Activated CD8-positive, alpha-beta memory T cell treated with anti-CD3 and anti-CD28 coated beads, Interleukin-2, amount 50 U/mL, for 24 hours (primary cell): Measurements from ENCODE around the gene DCDC1.

ENCODE experiments used
- DNase-seq: peaks from one replicate; pipeline ENCODE4 v3.0.0-alpha.2; 2020; ENCODE audit errors: extremely low read depth

Gene DCDC1

DNA sequence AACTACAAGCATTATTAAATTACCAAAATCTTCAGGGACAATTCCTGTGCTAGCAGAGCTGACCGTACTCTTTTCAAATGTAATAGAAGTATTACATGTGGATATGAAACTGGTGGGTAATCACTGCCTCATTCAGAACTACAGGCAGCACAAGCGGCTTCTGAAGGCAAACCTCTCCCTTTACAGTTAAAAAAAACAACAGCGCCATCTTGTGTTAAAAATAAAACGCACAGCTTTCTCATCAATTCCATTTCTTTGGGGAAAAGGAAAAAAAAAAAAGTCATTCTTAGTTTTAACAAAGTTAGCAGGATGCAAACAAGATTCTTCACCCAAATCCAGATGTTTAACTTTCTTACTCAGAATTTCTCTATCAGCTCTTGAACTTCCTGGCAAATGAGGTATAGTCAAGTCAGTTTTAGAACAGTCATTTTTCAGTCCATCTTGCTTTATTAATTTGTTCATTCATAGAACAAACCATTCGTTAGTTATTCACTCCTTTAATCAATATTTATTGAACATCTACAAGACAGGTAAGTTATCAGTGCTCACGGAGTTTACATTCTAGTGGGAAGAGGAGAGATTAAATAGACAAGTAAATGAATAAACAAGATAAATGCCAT, 451.6 kb downstream of the DCDC1 start:
- DNase-seq, result no peak

DNA sequence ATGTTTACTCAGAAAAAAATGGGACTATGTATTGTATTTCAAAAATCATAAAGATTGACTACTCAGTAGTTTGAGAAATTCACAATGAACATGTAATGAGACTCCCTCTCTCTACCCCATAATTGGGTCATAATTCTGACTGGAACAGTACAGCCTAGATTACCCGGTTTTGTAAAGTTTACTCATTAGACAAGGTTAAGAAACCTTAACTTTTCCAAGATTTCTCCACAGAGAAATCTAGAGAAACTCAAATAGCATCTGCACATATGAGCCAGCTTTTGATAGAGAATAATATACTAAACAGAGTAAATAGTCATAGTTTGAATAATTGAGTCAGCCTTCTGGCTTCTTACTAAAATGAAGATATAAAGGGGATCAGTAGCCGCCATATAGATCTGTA, 452.3 kb downstream of the DCDC1 start:
- DNase-seq, result no peak

DNA sequence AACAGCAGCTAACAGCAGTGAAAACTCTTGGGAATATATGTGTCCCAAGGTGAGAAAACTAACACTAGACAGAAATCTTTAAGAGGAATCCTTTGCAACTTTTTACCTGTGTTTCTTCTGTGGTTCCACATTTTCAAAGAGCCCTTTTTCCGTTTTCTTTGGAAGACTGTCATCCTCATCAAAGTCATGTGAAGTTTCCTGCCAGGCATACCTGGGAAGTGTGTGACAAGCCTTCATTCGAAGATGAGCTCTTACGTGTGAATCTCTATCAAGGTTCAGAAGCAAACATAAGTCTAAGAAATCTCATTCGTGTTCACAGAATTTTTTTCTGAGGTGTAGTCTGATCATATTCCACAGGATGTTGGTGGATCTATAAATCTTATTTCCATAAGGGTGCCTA, 452.8 kb downstream of the DCDC1 start:
- no peak for DNase-seq

DNA sequence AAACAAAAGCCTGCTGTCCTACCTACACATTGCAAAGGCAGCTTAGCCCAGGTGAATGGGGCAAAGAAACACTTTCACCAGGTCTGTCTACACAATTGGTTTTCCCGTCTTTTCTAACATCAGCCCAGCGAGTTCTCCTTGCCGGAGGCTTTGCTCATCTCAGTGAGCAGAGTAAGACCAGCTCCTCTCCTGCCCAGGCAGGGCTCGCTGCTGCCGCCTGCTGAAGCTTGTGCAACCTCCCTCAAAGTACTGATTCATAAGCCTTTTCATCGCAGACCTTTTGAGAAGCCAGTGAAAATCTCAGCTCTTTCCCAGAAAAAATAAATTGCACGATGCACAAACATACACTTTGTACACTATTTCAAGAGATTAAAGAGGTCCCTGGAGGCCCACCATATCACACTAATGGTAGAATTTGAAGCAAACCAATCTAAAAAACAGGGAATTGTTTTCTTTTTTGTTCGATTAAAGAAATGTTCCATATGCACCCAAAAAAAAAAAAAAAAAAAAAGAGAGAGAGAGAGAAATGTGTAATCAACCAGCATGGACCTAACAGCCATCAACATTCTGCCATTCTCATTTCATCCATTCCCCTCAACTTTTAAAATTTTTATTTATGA, 455.3 kb downstream of the DCDC1 start:
- no peak for DNase-seq

DNA sequence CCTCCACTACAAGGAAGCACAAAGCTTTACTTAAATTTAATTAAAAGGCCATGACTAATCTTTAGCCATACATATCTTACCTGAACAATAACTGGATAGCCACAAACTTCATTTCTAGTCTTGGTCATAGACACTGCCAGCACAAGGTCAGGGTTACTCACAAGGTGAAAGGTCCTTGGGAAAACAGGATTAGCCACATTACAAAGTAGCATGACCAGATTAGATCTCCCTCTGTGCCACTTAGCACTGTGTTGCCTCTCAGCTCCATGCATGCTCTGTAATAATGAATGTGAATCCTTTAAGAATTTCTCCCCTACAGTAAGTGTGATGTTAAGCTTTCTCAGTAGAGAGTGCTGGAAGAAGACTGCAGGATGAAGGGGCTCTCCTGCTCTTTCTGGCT, 458.3 kb downstream of the DCDC1 start:
- DNase-seq, result no peak

DNA sequence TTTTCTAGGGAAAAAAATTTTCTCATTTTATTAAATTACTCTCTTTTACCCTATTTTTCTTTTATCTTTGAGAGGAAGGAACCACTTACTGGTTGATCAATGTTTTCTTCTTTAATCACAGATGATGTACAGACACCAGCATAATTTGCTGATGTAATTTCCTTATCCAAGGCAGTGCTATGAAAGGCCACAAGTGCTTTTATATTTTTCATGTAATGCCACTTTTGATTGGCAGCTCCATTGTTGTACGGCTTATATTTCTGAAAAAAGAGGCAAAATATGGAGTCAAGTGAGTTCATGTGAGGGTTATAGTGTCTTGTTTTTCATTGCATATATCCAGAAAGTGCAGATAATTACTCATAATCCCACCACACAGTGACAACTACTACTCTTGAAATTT, 460.7 kb downstream of the DCDC1 start:
- DNase-seq, result no peak

DNA sequence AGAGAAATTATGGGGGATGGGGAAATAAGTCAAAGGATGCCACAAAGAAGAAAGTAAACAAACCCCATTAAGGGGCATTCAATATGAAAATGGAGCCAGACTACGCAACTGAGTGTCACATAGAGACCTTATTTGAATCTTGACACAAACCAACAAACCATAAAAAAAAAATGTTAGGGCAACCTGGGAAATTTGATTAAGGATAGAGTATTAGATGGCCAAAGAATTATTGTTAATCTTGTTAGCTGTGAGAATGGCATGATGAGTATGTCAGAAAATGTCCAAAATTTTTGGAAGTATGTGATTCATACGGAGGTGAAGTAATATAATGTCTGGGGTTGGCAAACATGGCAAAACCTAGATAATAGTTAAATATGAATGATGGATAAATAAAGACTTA, 461.3 kb downstream of the DCDC1 start:
- no peak for DNase-seq

DNA sequence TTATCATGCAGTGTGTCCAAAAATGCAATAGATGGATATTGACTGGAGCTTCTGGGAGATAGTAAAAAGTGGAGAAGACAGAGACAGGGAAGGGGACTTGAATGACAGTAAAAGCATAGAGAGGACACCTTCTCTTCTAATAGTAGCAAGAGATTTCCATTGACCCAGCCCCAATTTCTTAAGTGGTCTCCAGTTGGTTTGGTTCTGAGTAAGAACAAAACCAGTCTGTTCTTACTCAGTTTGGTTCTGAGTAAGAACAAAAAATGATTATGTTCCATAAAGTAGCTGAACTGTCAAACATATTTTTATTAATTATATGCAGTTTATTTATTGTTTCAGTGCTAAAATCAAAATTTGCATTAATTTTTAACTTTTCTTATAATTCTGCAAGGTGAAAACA, 466.6 kb downstream of the DCDC1 start:
- no peak for DNase-seq

DNA sequence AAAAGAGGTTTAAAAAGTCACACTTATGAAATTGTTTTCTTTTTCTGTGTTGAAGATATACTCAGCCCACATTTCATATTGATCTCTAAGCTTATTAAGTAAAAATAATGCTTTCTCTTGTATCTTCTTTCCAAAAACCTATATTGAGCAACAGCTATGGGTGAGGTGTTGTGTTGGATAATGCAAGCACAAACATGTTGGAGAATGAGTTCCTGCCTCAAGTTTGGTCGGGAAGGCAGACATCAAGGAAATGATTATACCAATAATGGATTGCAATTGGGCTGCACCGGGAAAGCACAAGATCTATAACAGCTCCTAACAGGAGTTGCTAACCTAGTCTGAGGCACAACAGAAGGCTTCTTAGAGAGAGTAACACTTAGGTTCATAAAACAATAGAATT, 474.5 kb downstream of the DCDC1 start:
- DNase-seq, result no peak

DNA sequence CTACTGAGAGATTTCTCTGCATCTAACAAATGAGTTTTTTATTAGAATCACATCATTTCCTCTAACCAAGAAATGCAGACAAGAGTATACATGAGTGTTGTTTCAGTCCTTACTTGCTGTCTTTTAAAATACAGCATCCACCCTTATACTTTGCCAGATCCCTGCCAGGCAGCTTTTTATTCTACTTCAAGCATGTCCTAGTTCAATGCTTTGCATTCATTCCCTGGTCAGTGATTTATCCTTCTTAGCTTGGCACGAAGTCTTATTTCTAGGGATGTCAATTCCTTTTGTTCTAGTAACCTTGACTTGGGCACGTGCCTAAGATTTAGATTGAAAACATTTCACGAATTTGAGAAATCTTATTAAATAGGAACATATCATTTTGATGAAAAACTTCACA, 476.2 kb downstream of the DCDC1 start:
- no peak for DNase-seq

DNA sequence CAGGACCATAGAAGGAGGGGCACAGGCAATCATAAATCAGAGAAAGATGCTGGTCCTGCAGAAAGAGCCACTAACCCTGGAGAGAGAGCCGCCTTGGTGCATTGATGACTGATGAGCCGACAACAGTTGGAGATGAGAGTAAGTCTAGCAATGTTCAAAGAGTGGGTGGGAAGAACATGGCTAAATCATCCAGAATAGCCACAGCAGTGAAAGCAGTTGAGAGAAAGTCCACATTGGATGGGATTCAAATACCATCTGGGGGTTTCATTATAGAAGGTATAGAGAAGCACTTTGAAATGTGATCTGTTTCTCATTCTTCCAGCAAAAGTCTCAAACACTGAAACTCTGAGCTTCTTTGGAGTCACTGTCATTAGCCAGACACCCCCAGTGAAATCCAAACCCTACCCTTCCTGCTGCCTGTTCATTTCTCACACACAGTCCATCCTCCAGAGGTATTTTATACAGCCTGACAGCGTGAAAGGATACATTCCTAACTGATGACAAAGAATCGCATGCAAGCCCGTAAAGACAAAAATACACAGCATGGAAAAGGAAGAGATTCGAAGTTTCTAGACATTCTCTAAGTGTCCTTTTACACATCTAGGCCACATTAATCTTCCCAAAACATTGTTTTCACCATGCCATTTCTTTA, 480.3 kb downstream of the DCDC1 start:
- no peak for DNase-seq

DNA sequence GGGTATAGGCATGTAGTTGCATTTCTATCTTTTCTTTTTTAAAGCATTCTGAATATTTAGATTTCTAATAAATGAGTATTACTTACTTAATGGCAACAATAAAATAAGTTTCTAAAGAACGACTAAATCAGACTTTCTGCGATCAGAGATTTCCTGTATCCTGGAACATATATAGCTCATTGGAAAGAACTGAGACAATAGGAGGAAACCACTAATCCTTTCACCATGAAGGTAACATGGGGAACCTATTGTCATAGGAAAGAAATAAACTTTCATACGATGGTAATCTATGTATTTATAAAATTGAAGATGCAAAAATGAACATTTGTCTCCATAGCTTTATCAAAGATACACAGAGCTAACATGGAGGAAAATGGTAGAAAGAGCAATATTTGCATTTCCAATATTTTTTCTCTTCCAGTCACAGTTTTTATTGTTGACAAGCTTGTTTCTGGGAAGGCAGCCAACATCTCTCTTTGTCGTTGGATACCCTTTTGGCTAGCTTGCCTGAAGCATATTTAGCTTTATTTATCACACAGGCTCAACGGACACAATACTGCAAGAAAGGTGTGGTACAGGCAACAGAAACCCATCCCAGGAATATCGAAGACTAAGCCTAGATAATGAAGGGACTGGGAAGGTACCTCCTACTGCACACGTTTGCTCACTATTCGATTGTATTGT, 490.1 kb downstream of the DCDC1 start:
- DNase-seq, result no peak

DNA sequence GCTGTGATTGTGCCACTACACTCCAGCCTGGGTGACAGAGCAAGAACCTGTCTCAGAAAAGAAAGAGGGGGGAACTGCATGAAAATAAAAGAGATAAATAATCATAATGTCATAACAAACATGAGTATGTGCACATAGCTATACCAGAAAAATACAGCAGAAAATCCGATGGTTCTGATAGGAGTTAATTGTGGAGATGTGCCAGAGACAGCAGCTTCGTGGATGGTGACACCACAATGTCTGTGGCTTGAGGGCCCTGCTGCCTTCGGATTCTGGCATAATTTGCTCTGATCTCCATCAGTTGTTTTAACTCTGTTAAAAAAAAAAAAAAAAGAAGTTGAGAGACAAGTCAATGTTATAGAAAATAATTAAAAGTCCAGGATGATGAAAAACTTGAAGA, 491.1 kb downstream of the DCDC1 start:
- DNase-seq, result no peak

DNA sequence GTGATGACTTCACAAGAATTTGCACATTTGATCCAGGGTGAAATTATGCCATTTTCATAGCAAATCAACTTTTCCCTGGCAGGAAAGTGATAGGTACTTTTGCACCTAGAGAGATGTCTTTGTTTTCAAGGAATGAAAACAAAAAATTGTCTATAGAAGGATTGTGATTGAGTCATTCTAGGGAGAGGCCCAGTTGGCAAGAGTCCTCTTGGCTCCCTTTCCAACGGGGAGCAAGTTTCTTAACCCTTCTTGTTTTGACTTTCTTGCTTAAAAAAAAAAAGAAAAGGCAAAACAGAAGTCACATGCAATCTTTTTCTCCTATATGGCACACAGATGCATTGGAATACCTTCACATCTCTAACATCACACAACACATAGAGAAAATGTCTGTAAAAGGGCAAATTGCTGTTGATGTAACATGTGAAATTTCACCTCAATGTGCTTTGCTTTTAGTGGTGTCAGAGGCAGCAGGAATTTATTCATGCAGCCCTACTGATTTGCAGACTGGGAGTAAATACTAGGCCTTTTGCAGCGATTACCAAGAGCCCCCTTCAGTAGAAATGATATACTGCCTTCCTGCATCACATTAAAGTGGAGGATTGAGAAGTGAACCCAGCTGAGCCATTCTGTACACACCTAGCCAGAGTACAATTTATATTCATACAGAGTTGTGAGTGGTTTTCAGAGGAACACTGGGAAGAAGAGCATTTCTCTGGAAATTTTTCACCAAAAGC, 492.7 kb downstream of the DCDC1 start:
- no peak for DNase-seq

DNA sequence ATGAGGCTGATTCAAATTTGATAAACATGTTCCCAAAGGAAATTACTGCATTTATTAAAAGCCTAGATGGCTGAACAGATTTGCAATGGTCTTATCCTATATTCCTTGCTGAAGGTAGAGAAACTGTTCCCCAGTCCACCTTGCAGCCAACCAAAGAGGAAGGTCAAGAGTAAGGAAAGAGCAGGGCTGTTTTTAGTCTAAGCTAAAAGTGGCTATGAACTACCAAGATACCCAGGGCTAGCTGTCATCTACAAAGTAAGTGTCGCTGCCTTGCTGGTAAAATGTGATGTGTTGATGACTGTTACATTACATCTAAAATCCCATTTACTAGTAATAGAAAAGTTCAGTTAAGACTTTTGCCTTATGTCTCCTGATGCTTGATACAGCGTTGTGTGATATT, 493.3 kb downstream of the DCDC1 start:
- DNase-seq, result no peak

DNA sequence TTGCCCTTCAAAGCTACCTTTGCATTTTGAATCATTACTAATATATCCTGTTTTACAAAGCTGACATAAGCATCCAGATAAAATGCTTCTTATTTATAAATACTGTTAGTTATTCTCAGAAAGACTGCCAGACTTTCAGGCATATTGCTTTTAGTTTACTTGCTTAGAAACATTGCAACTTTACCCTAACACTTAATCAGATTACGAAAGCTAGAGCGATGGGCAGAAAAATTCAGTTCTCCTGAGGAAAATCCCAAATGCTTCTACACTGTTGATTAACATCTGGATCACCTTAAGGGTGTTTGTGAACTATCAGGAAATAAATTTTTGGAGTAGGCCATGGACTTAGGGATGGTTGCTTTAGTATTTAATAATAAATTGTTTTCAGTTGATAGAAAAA, 493.7 kb downstream of the DCDC1 start:
- no peak for DNase-seq

DNA sequence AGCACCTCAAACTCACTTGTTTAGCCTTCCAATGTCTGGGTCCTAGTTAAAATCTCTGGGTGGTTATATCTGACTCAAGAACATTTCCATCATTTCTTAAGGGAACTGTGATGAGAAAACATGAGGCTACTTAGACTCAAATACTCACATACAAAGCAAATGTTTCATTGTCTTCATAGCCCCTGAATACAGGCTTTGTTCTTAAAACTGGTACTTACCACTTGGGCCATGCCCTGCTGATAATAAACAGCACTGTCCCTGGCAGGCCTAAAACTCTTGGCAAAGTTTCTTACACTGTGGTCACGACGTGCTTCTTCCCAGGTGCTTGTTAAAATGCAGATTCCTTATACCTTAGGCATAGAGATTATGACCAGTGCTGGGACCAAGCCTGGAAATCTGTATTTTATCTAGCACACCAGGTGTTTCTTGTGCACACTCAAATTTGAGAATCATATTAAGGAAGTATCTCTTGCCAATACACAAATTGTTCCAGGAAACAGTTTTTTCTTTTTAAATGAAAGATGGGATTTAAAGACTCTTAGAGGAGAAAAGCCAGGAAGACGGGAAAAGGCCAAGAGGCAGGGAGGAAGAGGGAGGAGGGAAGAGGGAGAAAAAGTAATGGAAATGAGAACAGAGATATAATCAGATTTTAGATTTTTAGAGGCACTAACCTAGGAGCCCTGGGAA, 495.5 kb downstream of the DCDC1 start:
- no peak for DNase-seq

DNA sequence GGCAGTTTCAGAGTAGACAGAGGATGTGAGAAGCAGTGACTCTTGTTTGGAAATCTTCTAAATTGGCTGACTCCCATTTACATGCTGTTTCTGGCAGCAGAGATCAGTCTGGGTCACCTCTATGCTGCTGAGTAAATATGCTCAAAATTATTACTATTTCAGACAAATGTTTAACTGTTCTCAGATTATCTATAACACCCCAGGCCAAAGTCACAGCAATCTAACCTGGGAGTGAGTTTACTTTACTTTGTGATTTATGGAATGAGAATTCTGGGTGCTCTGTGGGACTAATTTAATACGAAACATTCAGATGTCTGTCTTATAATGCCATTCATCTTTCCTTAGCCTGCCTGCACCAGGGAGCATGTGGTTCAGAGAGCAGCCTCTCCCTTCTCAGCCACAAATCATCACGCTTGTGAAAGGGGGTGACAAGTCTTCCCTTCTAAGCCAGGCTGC, 500.9 kb downstream of the DCDC1 start:
- no peak for DNase-seq

DNA sequence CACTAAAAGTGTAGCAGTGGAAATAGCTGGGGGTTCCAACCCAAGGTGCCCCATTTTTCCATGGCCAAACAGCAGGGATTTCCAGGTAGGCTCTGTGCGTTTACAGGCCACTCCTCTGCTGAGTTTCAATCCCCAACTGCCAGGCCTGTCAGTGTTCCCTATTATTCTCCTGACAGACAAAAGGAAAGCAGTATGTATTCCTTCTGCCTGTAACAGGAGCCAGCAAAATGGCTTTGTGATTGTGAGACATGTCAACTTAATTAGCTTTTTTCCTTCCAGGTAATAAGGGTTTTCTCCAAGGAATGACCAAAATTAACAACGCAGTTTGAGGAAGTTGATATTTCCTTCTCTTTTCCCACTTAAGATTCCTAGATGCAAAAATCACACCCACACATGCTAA, 506.3 kb downstream of the DCDC1 start:
- no peak for DNase-seq

DNA sequence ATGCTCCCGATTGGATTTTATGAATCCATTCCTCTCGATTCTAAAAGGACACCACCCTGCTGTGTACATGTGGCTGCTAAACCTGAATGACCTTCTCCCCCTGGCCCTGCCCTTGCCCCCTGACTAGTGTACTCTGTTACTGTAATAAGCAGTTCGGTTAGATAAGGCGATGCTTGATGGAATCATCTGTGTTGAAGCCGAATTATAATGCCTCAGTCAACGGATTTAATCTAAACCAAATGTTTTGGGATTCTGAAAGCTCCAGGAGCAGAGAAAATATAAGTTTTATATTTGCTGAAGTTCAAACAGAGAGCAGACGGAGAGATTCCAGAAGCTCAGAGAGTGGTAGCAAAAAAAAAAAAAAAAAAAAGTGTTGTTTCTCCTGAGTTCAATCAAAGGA, 508.0 kb downstream of the DCDC1 start:
- DNase-seq, result no peak

DNA sequence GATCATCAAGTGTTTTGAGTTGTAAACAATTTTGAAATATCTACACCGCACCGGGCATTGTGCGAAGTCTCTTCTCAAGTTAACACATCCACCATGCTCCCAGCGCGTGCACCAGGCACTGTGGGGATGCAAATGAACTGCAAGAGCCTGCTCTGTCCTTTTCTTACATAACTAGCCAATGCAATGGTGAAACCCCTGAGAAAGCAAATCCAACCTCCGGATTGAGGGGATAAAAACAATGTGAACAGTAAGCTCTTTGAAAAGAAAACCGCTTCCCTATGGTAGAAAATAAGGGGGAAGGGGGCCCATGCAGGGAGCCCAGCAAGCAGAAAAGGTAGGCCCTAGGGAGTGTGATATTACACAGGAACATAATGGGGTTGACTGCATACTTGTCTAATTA, 508.5 kb downstream of the DCDC1 start:
- no peak for DNase-seq

DNA sequence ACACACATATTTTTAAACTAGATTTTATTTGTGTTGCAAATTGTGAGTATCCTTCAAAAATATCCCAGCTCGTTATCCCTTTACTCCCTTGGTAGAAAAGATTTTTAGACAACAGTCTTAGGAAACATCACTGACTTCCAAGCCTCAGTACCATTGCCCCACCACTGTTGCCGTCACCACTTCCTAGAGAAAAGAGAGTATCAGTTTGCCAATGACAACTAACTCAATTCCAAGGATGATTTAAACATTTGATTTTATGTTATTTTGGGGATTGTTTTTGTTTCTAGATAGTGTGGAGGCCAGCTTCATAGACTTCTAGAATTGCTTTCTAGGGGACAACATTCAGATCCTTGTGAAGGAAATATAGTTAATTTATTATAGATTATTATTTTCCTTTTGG, 509.4 kb downstream of the DCDC1 start:
- DNase-seq, result no peak
